Lower lobe of right lung (tissue), 2 donors: ENCODE data around the gene DCUN1D3. TPM values are rescaled to one million over a fixed set of nuclear protein-coding genes. Genes with fewer than 3 reads are reported as not detected.
"Not testable (repeated sequence)": the region's sequence is repeated elsewhere in the genome, so short reads cannot be mapped to it uniquely, and the experiment has no call there.

Experiments
- ATAC-seq, 2 donors: fragments of 200-7000 bp; cut with Tn5 transposase; one replicate each; pipeline ENCODE4 v1.9.1; 2020 to 2022; ENCODE audit warnings: mild to moderate bottlenecking in 2 of 2, moderate library complexity in 2 of 2
- DNase-seq: peaks from one replicate; pipeline ENCODE4 v3.0.0-alpha.2; 2020
- H3K27ac ChIP-seq: fragments of 200-600 bp; one replicate; pipeline ENCODE4 v1.8.0; 2022
- H3K27me3 ChIP-seq: fragments of 200-600 bp; one replicate; pipeline ENCODE4 v1.8.0; 2022; ENCODE audit warnings: low read depth
- H3K36me3 ChIP-seq: fragments of 200-600 bp; one replicate; pipeline ENCODE4 v1.8.0; 2022; ENCODE audit warnings: mild to moderate bottlenecking
- H3K4me1 ChIP-seq: fragments of 200-600 bp; one replicate; pipeline ENCODE4 v1.8.0; 2022
- H3K4me3 ChIP-seq: fragments of 200-600 bp; one replicate; pipeline ENCODE4 v1.8.0; 2022; ENCODE audit warnings: mild to moderate bottlenecking
- H3K9me3 ChIP-seq: fragments of 200-600 bp; one replicate; pipeline ENCODE4 v1.8.0; 2022
- CTCF ChIP-seq: fragments of 200-600 bp; IDR thresholded peaks from one replicate; pipeline ENCODE4 v1.8.0; 2022; ENCODE audit warnings: antibody characterized with exemption, mild to moderate bottlenecking
- intact Hi-C: fragments of 100-400 bp; cut with DNase I; formaldehyde crosslinking; loops from one replicate; pipeline ENCODE4 v1.11.0; 2022
- long read RNA-seq: library from polyadenylated mRNA; unstranded; transcript quantifications from one replicate; pipeline ENCODE4 v2.0.0, GENCODE V29; 2021
- total RNA-seq: library from RNA; stranded (reverse); fragmentation: NEBNext Ultra II Directional; extraction: Animal tissue kit (Norgen Biotek cat#: 25700); gene quantifications from one replicate; pipeline ENCODE4 v1.2.1, GENCODE V29; 2021
- donor health status: DM: no; HTN: yes; CAD: no; lungs with severe emphysema.

DCUN1D3 gene
- total RNA-seq: 20.7 TPM
- long read RNA-seq, full-length matches to known transcripts: 1 of 3 reads
- long read RNA-seq, partial matches to known transcripts: 0 of 3 reads
- long read RNA-seq, other reads (novel, unspliced or antisense): 2 of 3 reads

- intact Hi-C loops: no loop called here
- TF ChIP-seq CTCF: no peak
- H3K4me3 ChIP-seq: peak within 1 kb of the TSS; percentile 86
- no peaks in the 10 kb centered on the region for H3K9me3 ChIP-seq
- H3K36me3 ChIP-seq: peaks cover 15% of the 10 kb centered on the region
- ATAC-seq (peak; percentile 90 to 94), DNase-seq (peak; percentile 96)
- peaks cover 68% of the 10 kb centered on the region for H3K4me1 ChIP-seq
- H3K27ac ChIP-seq: peak within 1 kb of the TSS; percentile 98
- no peaks in the 10 kb centered on the region for H3K27me3 ChIP-seq
Observed at GRCh38 chr16:20900299-20901067, at the start of gene DCUN1D3, which contains the start of gene LYRM1. DCUN1D3 (minus strand) TSS chr16:20900358; CDS start chr16:20862538, 37,820 bp downstream. LYRM1 (plus strand) TSS chr16:20900771; CDS start chr16:20915556, 14,785 bp downstream.

DNA sequence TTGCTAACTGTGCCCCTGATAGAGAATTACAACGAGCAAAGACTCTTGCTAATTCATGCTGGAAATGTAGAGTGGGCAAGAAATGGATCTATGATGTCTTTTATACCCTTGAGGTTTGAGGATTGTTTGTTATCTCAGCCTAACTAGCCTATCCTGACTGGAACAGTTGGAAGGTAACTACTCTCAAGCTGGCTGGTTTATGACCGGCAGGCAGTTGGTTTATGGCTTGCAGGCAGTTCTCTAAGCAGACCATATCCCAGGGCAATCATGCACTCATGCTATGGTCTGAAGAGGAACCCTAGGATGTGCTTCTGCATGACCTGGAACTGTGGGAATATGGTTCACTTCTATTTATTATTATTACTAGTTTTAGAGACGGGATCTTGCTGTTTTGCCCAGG lies 49.5 kb upstream of the DCUN1D3 start:
- no peaks in the 10 kb centered on the region for H3K4me1 ChIP-seq
- H3K27me3 ChIP-seq: no peaks in the 10 kb centered on the region
- intact Hi-C loops: no loop called here
- no peaks in the 10 kb centered on the region for H3K9me3 ChIP-seq
- no peak for ATAC-seq
- H3K27ac ChIP-seq: no peak overlapping the region
- no peaks in the 10 kb centered on the region for H3K36me3 ChIP-seq
- no peak overlapping the region for H3K4me3 ChIP-seq
- no peak for TF ChIP-seq CTCF
- DNase-seq: no peak

DNA sequence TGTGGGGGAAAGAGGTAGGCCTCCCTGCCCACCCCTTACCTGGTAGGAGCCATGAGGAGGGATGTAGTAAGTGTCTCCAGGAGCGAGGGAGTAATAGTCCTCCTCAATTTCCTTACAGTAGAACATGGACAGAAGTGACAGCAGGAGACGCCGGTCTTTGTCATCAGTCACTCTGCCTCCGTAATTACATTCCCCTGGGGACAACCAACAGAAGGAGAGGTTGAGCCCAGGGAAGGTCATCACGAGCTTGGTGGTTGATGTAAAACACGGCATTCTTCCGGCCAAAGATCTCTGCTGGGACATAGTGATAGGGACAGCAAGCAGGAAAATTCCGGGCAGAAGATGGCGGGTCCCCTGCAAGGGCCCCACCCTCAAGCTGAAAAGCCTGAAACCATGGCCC lies 48.3 kb upstream of the DCUN1D3 start:
- Histone ChIP-seq H3K36me3 (no peaks in the 10 kb centered on the region), H3K4me1 (no peaks in the 10 kb centered on the region), H3K27me3 (no peaks in the 10 kb centered on the region), H3K9me3 (no peaks in the 10 kb centered on the region), H3K4me3 (no peak overlapping the region), H3K27ac (no peak overlapping the region)
- no peak for ATAC-seq
- no peak for DNase-seq
- intact Hi-C loops: no loop called here
- TF ChIP-seq CTCF: no peak

DNA sequence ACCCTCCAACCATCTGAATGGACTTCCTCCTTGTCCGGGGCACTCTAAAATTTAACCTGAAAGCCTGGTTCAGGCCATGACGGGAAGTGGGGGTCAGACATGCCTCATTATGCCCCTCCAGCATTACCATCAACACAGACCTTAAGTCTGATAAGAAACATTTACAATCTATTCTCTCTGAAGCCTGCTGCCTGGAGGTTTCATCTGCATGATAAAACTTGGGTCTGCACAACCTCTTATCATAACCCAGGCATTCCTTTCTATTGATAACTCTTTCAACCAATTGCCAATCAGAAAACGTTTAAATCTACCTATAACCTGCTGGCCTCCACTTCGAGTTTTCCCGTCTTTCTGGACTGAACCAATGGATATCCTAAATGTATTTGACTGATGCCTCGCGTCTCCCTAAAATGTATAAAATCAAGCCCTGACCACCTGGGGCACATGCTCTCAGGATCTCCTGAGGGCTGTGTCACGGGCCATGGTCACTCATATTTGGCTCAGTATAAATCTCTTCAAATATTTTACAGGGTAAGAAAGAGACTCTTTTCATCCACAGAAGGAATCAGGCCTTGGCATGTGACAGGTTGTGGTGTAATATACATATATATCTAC lies 46.0 kb upstream of the DCUN1D3 start:
- H3K4me1 ChIP-seq: no peaks in the 10 kb centered on the region
- intact Hi-C loops: no loop called here
- H3K36me3 ChIP-seq: no peaks in the 10 kb centered on the region
- no peak overlapping the region for H3K27ac ChIP-seq
- no peaks in the 10 kb centered on the region for H3K9me3 ChIP-seq
- DNase-seq: no peak
- TF ChIP-seq CTCF: no peak
- H3K4me3 ChIP-seq: no peak overlapping the region
- no peaks in the 10 kb centered on the region for H3K27me3 ChIP-seq
- no peak for ATAC-seq

DNA sequence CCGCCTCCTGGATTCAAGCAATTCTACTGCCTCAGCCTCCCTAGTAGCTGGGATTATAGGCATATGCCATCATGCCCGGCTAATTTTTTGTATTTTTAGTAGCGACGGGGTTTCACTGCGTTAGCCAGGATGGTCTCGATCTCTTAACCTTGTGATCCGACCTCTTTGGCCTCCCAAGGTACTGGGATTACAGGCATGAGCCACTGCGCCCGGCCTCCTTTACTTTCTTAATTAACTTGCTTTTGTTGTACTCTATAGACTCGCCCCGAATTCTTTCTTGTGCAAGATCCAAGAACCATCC lies 45.4 kb upstream of the DCUN1D3 start:
- H3K27me3 ChIP-seq, H3K27ac ChIP-seq, ATAC-seq, H3K4me3 ChIP-seq, H3K36me3 ChIP-seq, H3K4me1 ChIP-seq, DNase-seq, H3K9me3 ChIP-seq, intact Hi-C loops: not testable (repeated sequence)
